AG09319 (cell line): ENCODE measurements around the gene RAB1B.
"Not testable (repeated sequence)": the region's sequence is repeated elsewhere in the genome, so short reads cannot be mapped to it uniquely, and the experiment has no call there.

Source experiments
- DNase-seq: peaks from one replicate; pipeline ENCODE4 v3.0.0-alpha.2; 2010; ENCODE audit warnings: low read depth; ENCODE audit errors: extremely low read depth
- CTCF ChIP-seq: IDR thresholded peaks from 2 replicates; pipeline ENCODE4 v1.5.1; 2011; ENCODE audit warnings: low read depth, mild to moderate bottlenecking, inconsistent platforms, low read length, moderate library complexity

Gene RAB1B

GRCh38 chr11:66248903-66249302 lies 19.5 kb upstream of the RAB1B start:
- DNase-seq, result no peak
- no peak for TF ChIP-seq CTCF

- TF ChIP-seq CTCF, result no peak
- DNase-seq, result no peak
Observed at GRCh38 chr11:66251809-66252208, 16.6 kb upstream of the RAB1B start.

GRCh38 chr11:66253081-66253480 lies 15.4 kb upstream of the RAB1B start:
- DNase-seq, result not testable (repeated sequence)

GRCh38 chr11:66258473-66258893 lies 10.0 kb upstream of the RAB1B start:
- TF ChIP-seq CTCF, result no peak
- no peak for DNase-seq

GRCh38 chr11:66259225-66259624 lies 9.2 kb upstream of the RAB1B start:
- DNase-seq, result no peak
- no peak for TF ChIP-seq CTCF

- no peak for TF ChIP-seq CTCF
Observed at GRCh38 chr11:66259956-66260355, 8.5 kb upstream of the RAB1B start.

GRCh38 chr11:66261578-66261977 lies 6.9 kb upstream of the RAB1B start:
- no peak for DNase-seq
- no peak for TF ChIP-seq CTCF

More at GRCh38 chr11:66259956-66260355, 8.5 kb upstream of the RAB1B start:
- no peak for DNase-seq

- no peak for DNase-seq
- no peak for TF ChIP-seq CTCF
Observed at GRCh38 chr11:66262191-66262590, 6.2 kb upstream of the RAB1B start.
